ENCODE measurements around the gene KCNB1.
A peak's percentile ranks its signal among the peaks of the same experiment; 100 is the strongest.

The KCNB1 gene

GRCh38 chr20:49347156-49347555 is 135.3 kb downstream of the KCNB1 start:
- no peak for DNase-seq (ENCODE audit: low read depth)
- H3K4me3 ChIP-seq (ENCODE audit: control insufficient read depth, low read depth, low read length) = no peak overlapping the region
- no peak for TF ChIP-seq CTCF (conservative IDR thresholded peaks at IDR 0.05; ENCODE audit: control insufficient read depth, insufficient read depth, low read depth, low read length)

- DNase-seq (ENCODE audit: low read depth) = no peak
- no peak overlapping the region for H3K4me3 ChIP-seq (ENCODE audit: control insufficient read depth, low read depth, low read length)
- TF ChIP-seq CTCF (conservative IDR thresholded peaks at IDR 0.05; ENCODE audit: control insufficient read depth, insufficient read depth, low read depth, low read length) = no peak
Measured at GRCh38 chr20:49346682-49347081, 135.8 kb downstream of the KCNB1 start.

- TF ChIP-seq CTCF (conservative IDR thresholded peaks at IDR 0.05; ENCODE audit: control insufficient read depth, insufficient read depth, low read depth, low read length) = no peak
- H3K4me3 ChIP-seq (ENCODE audit: control insufficient read depth, low read depth, low read length) = no peak overlapping the region
- peak; percentile 47 for DNase-seq (ENCODE audit: low read depth)
Measured at GRCh38 chr20:49345524-49345923, 136.9 kb downstream of the KCNB1 start.

GRCh38 chr20:49344975-49345374 is 137.5 kb downstream of the KCNB1 start:
- no peak for TF ChIP-seq CTCF (conservative IDR thresholded peaks at IDR 0.05; ENCODE audit: control insufficient read depth, insufficient read depth, low read depth, low read length)
- no peak overlapping the region for H3K4me3 ChIP-seq (ENCODE audit: control insufficient read depth, low read depth, low read length)
- DNase-seq (ENCODE audit: low read depth) = peak; percentile 91

- H3K4me3 ChIP-seq (ENCODE audit: control insufficient read depth, low read depth, low read length) = no peak overlapping the region
- DNase-seq (ENCODE audit: low read depth) = no peak
Measured at GRCh38 chr20:49344140-49344539, 138.3 kb downstream of the KCNB1 start.

GRCh38 chr20:49343246-49343645 is 139.2 kb downstream of the KCNB1 start:
- no peak for DNase-seq (ENCODE audit: low read depth)
- no peak for TF ChIP-seq CTCF (conservative IDR thresholded peaks at IDR 0.05; ENCODE audit: control insufficient read depth, insufficient read depth, low read depth, low read length)
- H3K4me3 ChIP-seq (ENCODE audit: control insufficient read depth, low read depth, low read length) = no peak overlapping the region

More at GRCh38 chr20:49344140-49344539, 138.3 kb downstream of the KCNB1 start:
- no peak for TF ChIP-seq CTCF (conservative IDR thresholded peaks at IDR 0.05; ENCODE audit: control insufficient read depth, insufficient read depth, low read depth, low read length)
